Activated naive CD8-positive, alpha-beta T cell treated with anti-CD3 and anti-CD28 coated beads, Interleukin-2, amount 10 ng/mL, durations not matched to agents 7 days and 5 days (primary cell): Measurements from ENCODE around the gene SLC25A21. TPM values are rescaled to one million over a fixed set of nuclear protein-coding genes. Genes with fewer than 3 reads are reported as not detected.

Experiments
- ATAC-seq: fragments of 150-1000 bp; cut with Tn5 transposase; one replicate; pipeline ENCODE4 v1.10.0; 2021; ENCODE audit warnings: low read depth, moderate library complexity
- POLR2A ChIA-PET: fragments of 350-600 bp; sonication (Branson Sonifier 250); formaldehyde crosslinking; loops from one replicate; lab custom pipeline; 2021; ENCODE audit warnings: antibody characterized with exemption; lab: Charles Lee
- DNase-seq: peaks from one replicate; pipeline ENCODE4 v3.0.0; 2021
- H3K27ac Mint-ChIP-seq: one replicate; pipeline ENCODE4 v1.8.0; 2022; ENCODE audit warnings: mild to moderate bottlenecking, mixed read lengths
- H3K27me3 Mint-ChIP-seq: one replicate; pipeline ENCODE4 v1.8.0; 2022; ENCODE audit warnings: mild to moderate bottlenecking, moderate library complexity, mixed read lengths
- H3K36me3 Mint-ChIP-seq: one replicate; pipeline ENCODE4 v1.8.0; 2021; ENCODE audit warnings: mild to moderate bottlenecking, mixed read lengths
- H3K4me1 Mint-ChIP-seq: one replicate; pipeline ENCODE4 v1.8.0; 2021; ENCODE audit warnings: mixed read lengths
- H3K4me3 Mint-ChIP-seq: one replicate; pipeline ENCODE4 v1.8.0; 2022; ENCODE audit warnings: mild to moderate bottlenecking, moderate library complexity, mixed read lengths
- H3K9me3 Mint-ChIP-seq: one replicate; pipeline ENCODE4 v1.8.0; 2021; ENCODE audit warnings: mixed read lengths
- total RNA-seq, 2 experiments: library from RNA; stranded (reverse); gene quantifications; one replicate each; pipeline ENCODE4 v1.2.3, GENCODE V29; 2021

SLC25A21 gene
- total RNA-seq, 2 experiments from 2014 or later = not detected

GRCh38 chr14:36747411-36748184, 424.8 kb downstream of the SLC25A21 start:
- peaks cover 7% of the 10 kb centered on the region for H3K9me3 Mint-ChIP-seq
- POLR2A ChIA-PET = no interaction called here

DNA sequence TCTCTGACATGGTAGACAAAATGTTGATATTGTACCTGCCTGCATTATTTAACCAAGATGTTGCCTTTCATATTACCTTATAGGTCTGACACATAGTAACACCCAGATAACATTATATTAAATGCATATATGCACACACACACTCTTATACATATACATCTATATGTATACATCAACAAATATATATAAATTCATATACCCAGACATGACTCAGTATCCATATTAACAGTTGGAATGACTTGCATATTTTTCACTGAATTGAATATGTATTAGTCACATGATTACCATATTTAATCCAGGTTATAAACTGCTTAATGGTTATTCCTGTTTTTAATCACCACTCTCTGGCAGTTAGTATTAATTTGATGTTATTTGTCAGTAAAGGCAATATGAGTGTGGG, 425.5 kb downstream of the SLC25A21 start:
- peaks cover 2% of the 10 kb centered on the region for H3K27me3 Mint-ChIP-seq
- POLR2A ChIA-PET = no interaction called here
- H3K4me1 Mint-ChIP-seq = no peaks in the 10 kb centered on the region
- H3K36me3 Mint-ChIP-seq = no peaks in the 10 kb centered on the region
- ATAC-seq = no peak
- DNase-seq = no peak
- peaks cover 7% of the 10 kb centered on the region for H3K9me3 Mint-ChIP-seq
- H3K27ac Mint-ChIP-seq = no peak overlapping the region
- no peak overlapping the region for H3K4me3 Mint-ChIP-seq

More at GRCh38 chr14:36747411-36748184, 424.8 kb downstream of the SLC25A21 start:
- H3K27ac Mint-ChIP-seq = no peak overlapping the region
- no peaks in the 10 kb centered on the region for H3K36me3 Mint-ChIP-seq
- DNase-seq = no peak
- peaks cover 2% of the 10 kb centered on the region for H3K27me3 Mint-ChIP-seq
- no peak overlapping the region for H3K4me3 Mint-ChIP-seq
- no peak for ATAC-seq
- H3K4me1 Mint-ChIP-seq = no peaks in the 10 kb centered on the region

- ATAC-seq = no peak
- DNase-seq = no peak
- POLR2A ChIA-PET = no interaction called here
- no peaks in the 10 kb centered on the region for H3K4me1 Mint-ChIP-seq
- peaks cover 7% of the 10 kb centered on the region for H3K9me3 Mint-ChIP-seq
- H3K27me3 Mint-ChIP-seq = no peaks in the 10 kb centered on the region
- no peak overlapping the region for H3K4me3 Mint-ChIP-seq
- no peaks in the 10 kb centered on the region for H3K36me3 Mint-ChIP-seq
- no peak overlapping the region for H3K27ac Mint-ChIP-seq
These were observed 430.5 kb downstream of the SLC25A21 start for GRCh38 chr14:36741858-36742257.

- no peak overlapping the region for H3K4me3 Mint-ChIP-seq
- no peak overlapping the region for H3K27ac Mint-ChIP-seq
- DNase-seq (no peak), ATAC-seq (no peak)
- H3K9me3 Mint-ChIP-seq = no peaks in the 10 kb centered on the region
- no peaks in the 10 kb centered on the region for H3K36me3 Mint-ChIP-seq
- no peaks in the 10 kb centered on the region for H3K27me3 Mint-ChIP-seq
- POLR2A ChIA-PET = no interaction called here
- no peaks in the 10 kb centered on the region for H3K4me1 Mint-ChIP-seq
These were observed 434.1 kb downstream of the SLC25A21 start for GRCh38 chr14:36738269-36738668.

DNA sequence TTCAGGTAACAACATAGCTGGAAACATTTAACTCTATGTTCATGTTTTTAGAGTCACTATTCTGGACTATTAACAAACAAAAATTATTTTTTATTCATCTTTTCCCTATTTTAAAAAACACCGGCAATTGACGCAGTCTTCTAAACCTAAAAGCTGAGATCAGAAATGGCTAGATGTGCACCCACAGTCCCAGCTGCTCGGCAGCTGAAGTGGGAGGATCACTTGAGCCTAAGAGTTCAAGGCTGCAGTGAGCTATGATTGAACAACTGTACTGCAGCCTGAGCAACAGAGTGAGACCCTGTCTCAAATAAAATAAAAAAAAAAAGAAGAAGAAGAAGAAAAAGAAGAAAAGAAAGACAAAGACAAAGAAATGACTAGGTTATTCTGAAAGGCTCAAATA, 446.3 kb downstream of the SLC25A21 start:
- POLR2A ChIA-PET = no interaction called here
- ATAC-seq (no peak), DNase-seq (no peak)
- Mint-ChIP-seq H3K36me3 (no peaks in the 10 kb centered on the region), H3K27ac (no peak overlapping the region), H3K9me3 (no peaks in the 10 kb centered on the region), H3K4me3 (no peak overlapping the region), H3K4me1 (no peaks in the 10 kb centered on the region), H3K27me3 (no peaks in the 10 kb centered on the region)

DNA sequence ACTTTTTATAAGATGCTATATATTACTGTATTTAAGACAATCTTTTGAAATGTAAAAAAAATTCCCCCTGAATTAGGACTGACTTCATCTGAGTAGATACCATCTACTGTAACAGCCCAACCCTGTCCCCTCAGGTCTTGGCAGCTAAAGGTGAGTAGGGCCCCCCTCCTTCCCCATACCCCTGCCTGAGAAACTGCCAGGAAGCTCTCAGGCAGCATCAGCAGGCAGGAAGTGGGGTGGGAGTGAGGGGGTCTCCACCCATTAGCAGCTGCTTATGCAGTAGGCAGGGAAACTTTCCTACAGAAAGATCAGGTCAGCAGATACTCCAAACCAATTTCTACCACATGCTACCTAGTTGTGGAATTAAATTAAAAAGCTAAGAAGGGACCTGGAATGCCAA, 448.2 kb downstream of the SLC25A21 start:
- Mint-ChIP-seq H3K27me3 (no peaks in the 10 kb centered on the region), H3K36me3 (no peaks in the 10 kb centered on the region), H3K4me1 (no peaks in the 10 kb centered on the region), H3K27ac (no peak overlapping the region), H3K9me3 (no peaks in the 10 kb centered on the region), H3K4me3 (no peak overlapping the region)
- no peak for DNase-seq
- POLR2A ChIA-PET = no interaction called here
- no peak for ATAC-seq

DNA sequence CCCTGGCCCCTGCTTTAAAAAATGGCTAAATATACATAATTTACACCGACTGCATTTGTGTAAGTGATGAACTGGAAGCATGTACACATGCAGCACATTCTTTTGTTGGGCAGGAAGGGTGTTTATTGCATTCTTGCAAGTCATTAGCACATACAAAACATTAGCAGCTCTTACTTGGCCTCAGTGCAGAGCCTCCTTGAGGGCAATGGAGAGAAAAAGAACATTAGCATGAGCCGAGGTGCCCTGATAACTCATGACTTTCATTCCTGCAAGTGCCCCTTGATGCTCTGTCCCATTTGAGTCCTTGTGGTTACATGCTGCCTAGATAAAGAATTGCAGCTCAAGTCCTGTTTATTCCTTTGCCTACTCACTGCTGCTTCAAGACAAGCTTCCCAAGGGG, 448.9 kb downstream of the SLC25A21 start:
- Mint-ChIP-seq H3K9me3 (no peaks in the 10 kb centered on the region), H3K4me1 (no peaks in the 10 kb centered on the region), H3K27ac (no peak overlapping the region), H3K4me3 (no peak overlapping the region), H3K27me3 (no peaks in the 10 kb centered on the region), H3K36me3 (no peaks in the 10 kb centered on the region)
- POLR2A ChIA-PET = no interaction called here
- DNase-seq (no peak), ATAC-seq (no peak)

DNA sequence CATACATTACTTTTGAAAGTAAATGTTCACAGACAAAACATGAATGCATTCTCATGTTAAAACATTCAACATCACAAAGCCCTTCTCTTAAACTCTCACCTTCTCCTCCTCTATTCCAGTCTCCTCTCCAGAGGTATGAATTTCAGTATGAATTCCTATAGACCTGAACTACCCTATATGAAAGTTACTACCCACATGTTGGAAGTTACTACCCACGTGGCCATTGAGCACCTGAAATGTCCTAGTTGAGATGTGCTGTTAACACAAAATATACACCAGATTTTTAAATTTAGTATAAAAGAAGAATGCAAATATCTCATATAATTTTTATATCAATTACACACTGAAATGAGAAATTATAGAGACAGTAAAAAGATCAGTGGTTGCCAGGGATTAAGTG, 450.5 kb downstream of the SLC25A21 start:
- H3K27ac Mint-ChIP-seq = no peak overlapping the region
- ATAC-seq = no peak
- POLR2A ChIA-PET = no interaction called here
- no peaks in the 10 kb centered on the region for H3K4me1 Mint-ChIP-seq
- DNase-seq = no peak
- H3K4me3 Mint-ChIP-seq = no peak overlapping the region
- H3K9me3 Mint-ChIP-seq = no peaks in the 10 kb centered on the region
- no peaks in the 10 kb centered on the region for H3K27me3 Mint-ChIP-seq
- no peaks in the 10 kb centered on the region for H3K36me3 Mint-ChIP-seq

DNA sequence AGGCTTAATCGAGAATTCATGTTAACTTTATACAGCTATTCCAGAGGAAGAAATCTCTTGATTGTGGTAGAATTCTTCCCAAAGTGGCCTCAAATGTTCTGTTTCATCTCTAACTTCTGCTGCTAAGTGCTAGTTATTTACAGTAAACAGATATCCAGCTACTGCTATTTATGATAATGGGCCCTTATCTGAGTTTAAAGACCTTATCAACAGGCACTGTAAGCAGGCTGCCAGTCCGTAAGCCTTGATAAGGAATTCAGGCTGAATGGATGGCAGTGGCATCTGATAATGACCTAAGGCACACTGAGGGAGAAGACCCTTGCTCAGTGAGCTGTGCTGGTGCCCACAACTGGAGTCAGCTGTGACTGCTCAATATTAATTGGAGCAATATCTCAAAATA, 451.7 kb downstream of the SLC25A21 start:
- Mint-ChIP-seq H3K4me1 (no peaks in the 10 kb centered on the region), H3K36me3 (no peaks in the 10 kb centered on the region), H3K4me3 (no peak overlapping the region), H3K9me3 (no peaks in the 10 kb centered on the region), H3K27ac (no peak overlapping the region), H3K27me3 (no peaks in the 10 kb centered on the region)
- POLR2A ChIA-PET = no interaction called here
- DNase-seq (no peak), ATAC-seq (no peak)

DNA sequence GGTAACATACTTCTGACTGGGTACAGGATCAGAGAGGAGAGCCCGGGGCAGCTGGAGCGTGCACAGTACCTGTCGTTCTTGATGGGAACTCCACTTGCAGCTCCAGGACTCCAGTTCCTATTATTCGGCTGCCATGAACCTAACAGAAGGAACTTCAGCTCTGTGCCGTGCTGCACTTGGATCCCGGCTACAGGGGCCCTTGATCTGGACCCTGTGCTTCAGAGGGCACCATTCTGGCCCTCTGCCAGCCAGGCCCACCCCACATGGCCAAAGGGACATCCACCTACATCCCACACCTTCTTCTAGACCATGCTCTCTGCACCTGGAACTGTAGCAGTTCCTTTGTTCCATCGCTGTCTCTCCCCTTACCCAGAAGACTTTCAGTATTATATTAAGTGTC, 452.6 kb downstream of the SLC25A21 start:
- Mint-ChIP-seq H3K27me3 (no peaks in the 10 kb centered on the region), H3K4me1 (no peaks in the 10 kb centered on the region), H3K27ac (no peak overlapping the region), H3K9me3 (no peaks in the 10 kb centered on the region), H3K4me3 (no peak overlapping the region), H3K36me3 (no peaks in the 10 kb centered on the region)
- ATAC-seq (no peak), DNase-seq (no peak)
- POLR2A ChIA-PET = no interaction called here

- Mint-ChIP-seq H3K9me3 (no peaks in the 10 kb centered on the region), H3K36me3 (no peaks in the 10 kb centered on the region)
- POLR2A ChIA-PET = no interaction called here
These were observed 454.2 kb downstream of the SLC25A21 start for GRCh38 chr14:36718216-36718615.

GRCh38 chr14:36717363-36717762, 455.0 kb downstream of the SLC25A21 start:
- Mint-ChIP-seq H3K4me1 (no peaks in the 10 kb centered on the region), H3K9me3 (no peaks in the 10 kb centered on the region), H3K27ac (no peak overlapping the region), H3K36me3 (no peaks in the 10 kb centered on the region), H3K4me3 (no peak overlapping the region), H3K27me3 (no peaks in the 10 kb centered on the region)
- no peak for ATAC-seq
- POLR2A ChIA-PET = no interaction called here
- DNase-seq = no peak

More at GRCh38 chr14:36718216-36718615, 454.2 kb downstream of the SLC25A21 start:
- Mint-ChIP-seq H3K27me3 (no peaks in the 10 kb centered on the region), H3K27ac (no peak overlapping the region), H3K4me3 (no peak overlapping the region), H3K4me1 (no peaks in the 10 kb centered on the region)
- no peak for ATAC-seq
- DNase-seq = no peak

- ATAC-seq (no peak), DNase-seq (no peak)
- Mint-ChIP-seq H3K27ac (no peak overlapping the region), H3K27me3 (no peaks in the 10 kb centered on the region), H3K4me3 (no peak overlapping the region), H3K36me3 (no peaks in the 10 kb centered on the region), H3K9me3 (no peaks in the 10 kb centered on the region), H3K4me1 (no peaks in the 10 kb centered on the region)
- POLR2A ChIA-PET = no interaction called here
These were observed 455.7 kb downstream of the SLC25A21 start for GRCh38 chr14:36716614-36717184.

GRCh38 chr14:36713960-36714703, 458.3 kb downstream of the SLC25A21 start:
- H3K4me3 Mint-ChIP-seq = no peak overlapping the region
- no peaks in the 10 kb centered on the region for H3K9me3 Mint-ChIP-seq
- H3K4me1 Mint-ChIP-seq = no peaks in the 10 kb centered on the region
- no peak for ATAC-seq
- H3K27ac Mint-ChIP-seq = no peak overlapping the region
- no peaks in the 10 kb centered on the region for H3K36me3 Mint-ChIP-seq
- POLR2A ChIA-PET = no interaction called here
- DNase-seq = no peak
- no peaks in the 10 kb centered on the region for H3K27me3 Mint-ChIP-seq
